Measurements from ENCODE around the gene TYK2.
A peak's percentile ranks its signal among the peaks of the same experiment; 100 is the strongest.
"Not testable (repeated sequence)": the region's sequence is repeated elsewhere in the genome, so short reads cannot be mapped to it uniquely, and the experiment has no call there.

Gene TYK2

DNA sequence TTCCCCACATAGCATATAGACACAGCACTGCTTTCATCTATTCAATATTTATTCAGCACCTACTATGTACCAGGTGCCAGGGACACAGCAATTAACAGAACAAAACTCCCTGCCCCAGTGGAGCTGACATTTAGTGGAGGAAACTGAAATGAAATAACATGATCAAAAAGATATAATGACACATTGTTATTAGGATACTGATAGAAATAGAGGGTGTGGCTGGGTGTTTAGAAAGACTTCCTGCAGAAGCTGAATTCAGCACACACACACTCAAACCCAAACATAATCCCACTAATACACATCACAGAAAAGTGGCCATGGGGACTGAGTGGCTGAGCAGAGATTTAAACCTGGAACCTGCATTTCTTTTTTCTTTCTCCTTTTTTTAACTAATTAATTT lies 26.7 kb upstream of the TYK2 start:
- Histone ChIP-seq H3K27me3 (ENCODE audit: control insufficient read depth, insufficient read depth, low read length) (0 out of 2 replicates have a peak, but pooled peaks cover 1% of the 10 kb centered on the region), H3K4me1 (ENCODE audit: control insufficient read depth, insufficient read depth, low read length) (peaks cover under 1% of the 10 kb centered on the region; the same call in 1 of the 2 replicates), H3K4me3 (ENCODE audit: low read length) (no peak overlapping the region), H3K36me3 (ENCODE audit: control insufficient read depth, insufficient read depth, low read length) (no peaks in the 10 kb centered on the region), H3K9me3 (ENCODE audit: control insufficient read depth, insufficient read depth, low read length) (no peaks in the 10 kb centered on the region), H3K27ac (ENCODE audit: low read length) (no peak overlapping the region)
- DNase-seq (ENCODE audit: low read depth, low spot score): no peak

DNA sequence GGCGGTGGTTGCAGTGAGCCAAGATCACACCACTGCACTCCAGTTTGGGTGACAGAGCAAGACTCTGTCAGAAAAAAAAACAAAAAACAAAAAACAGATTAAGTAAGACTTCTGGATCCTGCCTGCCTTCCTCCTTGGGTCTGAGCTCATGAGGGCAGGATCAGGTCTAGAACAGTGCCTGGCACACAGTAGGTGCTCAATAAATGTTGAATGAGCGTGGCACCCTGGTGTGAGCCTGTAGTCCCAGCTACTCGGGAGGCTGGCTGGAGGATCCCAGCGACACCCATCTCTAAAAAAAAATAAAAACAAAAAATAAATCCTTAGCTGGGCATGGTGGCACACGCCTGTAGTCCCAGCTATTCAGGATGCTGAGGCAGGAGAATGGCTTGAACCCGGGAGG lies 25.8 kb upstream of the TYK2 start:
- H3K9me3 ChIP-seq (ENCODE audit: control insufficient read depth, insufficient read depth, low read length): no peaks in the 10 kb centered on the region
- no CpG with 5 or more reads among the region's 6 CpGs for WGBS (ENCODE audit: insufficient coverage, insufficient read length)
- H3K4me3 ChIP-seq (ENCODE audit: low read length): no peak overlapping the region
- no peak overlapping the region for H3K27ac ChIP-seq (ENCODE audit: low read length)
- H3K36me3 ChIP-seq (ENCODE audit: control insufficient read depth, insufficient read depth, low read length): no peaks in the 10 kb centered on the region
- DNase-seq (ENCODE audit: low read depth, low spot score): no peak
- peaks cover 1% of the 10 kb centered on the region; the same call in 1 of the 2 replicates for H3K4me1 ChIP-seq (ENCODE audit: control insufficient read depth, insufficient read depth, low read length)
- H3K27me3 ChIP-seq (ENCODE audit: control insufficient read depth, insufficient read depth, low read length): 0 out of 2 replicates have a peak, but pooled peaks cover 1% of the 10 kb centered on the region

GRCh38 chr19:10404888-10405820 lies 24.8 kb upstream of the TYK2 start:
- Histone ChIP-seq H3K36me3 (ENCODE audit: control insufficient read depth, insufficient read depth, low read length) (no peaks in the 10 kb centered on the region), H3K4me3 (ENCODE audit: low read length) (peak overlapping the region; percentile 98; the same call in 1 of the 2 replicates), H3K27ac (ENCODE audit: low read length) (no peak overlapping the region), H3K9me3 (ENCODE audit: control insufficient read depth, insufficient read depth, low read length) (no peaks in the 10 kb centered on the region), H3K27me3 (ENCODE audit: control insufficient read depth, insufficient read depth, low read length) (0 out of 2 replicates have a peak, but pooled peaks cover 1% of the 10 kb centered on the region), H3K4me1 (ENCODE audit: control insufficient read depth, insufficient read depth, low read length) (peaks cover 1% of the 10 kb centered on the region; the same call in 1 of the 2 replicates)
- DNase-seq (ENCODE audit: low read depth, low spot score): no peak
- no CpG with 5 or more reads among the region's 43 CpGs for WGBS (ENCODE audit: insufficient coverage, insufficient read length)

GRCh38 chr19:10403137-10404021 lies 23.0 kb upstream of the TYK2 start, which contains the start of gene CDC37:
CDC37 (minus strand) TSS chr19:10403542; CDS start chr19:10403479, 63 bp downstream.
- Histone ChIP-seq H3K4me1 (ENCODE audit: control insufficient read depth, insufficient read depth, low read length) (peaks cover 1% of the 10 kb centered on the region; the same call in 1 of the 2 replicates), H3K9me3 (ENCODE audit: control insufficient read depth, insufficient read depth, low read length) (no peaks in the 10 kb centered on the region), H3K4me3 (ENCODE audit: low read length) (peak within 1 kb of the TSS; percentile 98), H3K27ac (ENCODE audit: low read length) (no peak within 1 kb of the TSS), H3K36me3 (ENCODE audit: control insufficient read depth, insufficient read depth, low read length) (no peaks in the 10 kb centered on the region), H3K27me3 (ENCODE audit: control insufficient read depth, insufficient read depth, low read length) (0 out of 2 replicates have a peak, but pooled peaks cover 1% of the 10 kb centered on the region)
- no CpG with 5 or more reads among the region's 69 CpGs for WGBS (ENCODE audit: insufficient coverage, insufficient read length)
- DNase-seq (ENCODE audit: low read depth, low spot score): no peak

- H3K36me3 ChIP-seq (ENCODE audit: control insufficient read depth, insufficient read depth, low read length): no peaks in the 10 kb centered on the region
- H3K27ac ChIP-seq (ENCODE audit: low read length): no peak overlapping the region
- no peak for DNase-seq (ENCODE audit: low read depth, low spot score)
- peaks cover 1% of the 10 kb centered on the region; the same call in 1 of the 2 replicates for H3K4me1 ChIP-seq (ENCODE audit: control insufficient read depth, insufficient read depth, low read length)
- no peaks in the 10 kb centered on the region for H3K9me3 ChIP-seq (ENCODE audit: control insufficient read depth, insufficient read depth, low read length)
- H3K4me3 ChIP-seq (ENCODE audit: low read length): peak overlapping the region; percentile 98; the same call in 1 of the 2 replicates
- H3K27me3 ChIP-seq (ENCODE audit: control insufficient read depth, insufficient read depth, low read length): 0 out of 2 replicates have a peak, but pooled peaks cover 1% of the 10 kb centered on the region
- WGBS (ENCODE audit: insufficient coverage, insufficient read length): no CpG with 5 or more reads among the region's 15 CpGs
These were observed 22.2 kb upstream of the TYK2 start for GRCh38 chr19:10402441-10403038.

DNA sequence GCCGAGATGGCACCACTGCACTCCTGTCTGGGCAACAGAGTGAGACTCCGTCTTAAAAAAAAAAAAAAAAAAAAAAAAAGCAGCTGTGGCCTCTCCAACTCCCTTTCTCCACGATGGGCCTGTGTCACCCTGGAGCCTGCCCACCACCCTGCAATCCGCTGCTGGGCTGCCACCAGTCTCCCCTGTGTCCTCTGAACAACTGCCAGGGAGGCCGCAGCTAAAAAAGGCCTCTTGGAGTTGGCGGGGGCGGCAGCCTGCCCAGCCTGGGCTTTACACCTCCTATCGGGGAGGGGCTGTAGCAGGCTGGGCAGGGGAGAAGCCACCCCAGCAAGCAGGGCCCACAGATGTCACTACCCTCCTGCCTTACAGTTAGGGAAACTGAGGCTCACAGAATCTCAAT lies 19.5 kb upstream of the TYK2 start:
- H3K36me3 ChIP-seq (ENCODE audit: control insufficient read depth, insufficient read depth, low read length): peaks cover 17% of the 10 kb centered on the region
- H3K4me1 ChIP-seq (ENCODE audit: control insufficient read depth, insufficient read depth, low read length): peaks cover 1% of the 10 kb centered on the region; the same call in 1 of the 2 replicates
- no peak for DNase-seq (ENCODE audit: low read depth, low spot score)
- no peaks in the 10 kb centered on the region for H3K9me3 ChIP-seq (ENCODE audit: control insufficient read depth, insufficient read depth, low read length)
- H3K27me3 ChIP-seq (ENCODE audit: control insufficient read depth, insufficient read depth, low read length): no peaks in the 10 kb centered on the region
- WGBS (ENCODE audit: insufficient coverage, insufficient read length): no CpG with 5 or more reads among the region's 8 CpGs
- no peak overlapping the region for H3K4me3 ChIP-seq (ENCODE audit: low read length)
- H3K27ac ChIP-seq (ENCODE audit: low read length): no peak overlapping the region

- DNase-seq (ENCODE audit: low read depth, low spot score); H3K4me1 ChIP-seq (ENCODE audit: control insufficient read depth, insufficient read depth, low read length); H3K27ac ChIP-seq (ENCODE audit: low read length); H3K9me3 ChIP-seq (ENCODE audit: control insufficient read depth, insufficient read depth, low read length); H3K27me3 ChIP-seq (ENCODE audit: control insufficient read depth, insufficient read depth, low read length); H3K4me3 ChIP-seq (ENCODE audit: low read length): not testable (repeated sequence)
- peaks cover 19% of the 10 kb centered on the region for H3K36me3 ChIP-seq (ENCODE audit: control insufficient read depth, insufficient read depth, low read length)
- whole genome bisulfite sequencing (ENCODE audit: insufficient coverage, insufficient read length): no CpG with 5 or more reads among the region's 8 CpGs
These were observed 19.0 kb upstream of the TYK2 start for GRCh38 chr19:10399340-10399739.

- H3K4me3 ChIP-seq (ENCODE audit: low read length): no peak overlapping the region
- H3K9me3 ChIP-seq (ENCODE audit: control insufficient read depth, insufficient read depth, low read length): no peaks in the 10 kb centered on the region
- no peak overlapping the region for H3K27ac ChIP-seq (ENCODE audit: low read length)
- peaks cover 1% of the 10 kb centered on the region; the same call in 1 of the 2 replicates for H3K4me1 ChIP-seq (ENCODE audit: control insufficient read depth, insufficient read depth, low read length)
- no peak for DNase-seq (ENCODE audit: low read depth, low spot score)
- H3K36me3 ChIP-seq (ENCODE audit: control insufficient read depth, insufficient read depth, low read length): peaks cover 19% of the 10 kb centered on the region
- no CpG with 5 or more reads among the region's 9 CpGs for WGBS (ENCODE audit: insufficient coverage, insufficient read length)
- no peaks in the 10 kb centered on the region for H3K27me3 ChIP-seq (ENCODE audit: control insufficient read depth, insufficient read depth, low read length)
These were observed 18.4 kb upstream of the TYK2 start for GRCh38 chr19:10398819-10399218.

- WGBS (ENCODE audit: insufficient coverage, insufficient read length): no CpG with 5 or more reads among the region's 24 CpGs
- no peaks in the 10 kb centered on the region for H3K4me1 ChIP-seq (ENCODE audit: control insufficient read depth, insufficient read depth, low read length)
- H3K27ac ChIP-seq (ENCODE audit: low read length): no peak overlapping the region
- no peaks in the 10 kb centered on the region for H3K27me3 ChIP-seq (ENCODE audit: control insufficient read depth, insufficient read depth, low read length)
- H3K4me3 ChIP-seq (ENCODE audit: low read length): no peak overlapping the region
- H3K36me3 ChIP-seq (ENCODE audit: control insufficient read depth, insufficient read depth, low read length): peaks cover 30% of the 10 kb centered on the region
- no peaks in the 10 kb centered on the region for H3K9me3 ChIP-seq (ENCODE audit: control insufficient read depth, insufficient read depth, low read length)
- DNase-seq (ENCODE audit: low read depth, low spot score): no peak
These were observed 15.5 kb upstream of the TYK2 start for GRCh38 chr19:10395917-10396316.

DNA sequence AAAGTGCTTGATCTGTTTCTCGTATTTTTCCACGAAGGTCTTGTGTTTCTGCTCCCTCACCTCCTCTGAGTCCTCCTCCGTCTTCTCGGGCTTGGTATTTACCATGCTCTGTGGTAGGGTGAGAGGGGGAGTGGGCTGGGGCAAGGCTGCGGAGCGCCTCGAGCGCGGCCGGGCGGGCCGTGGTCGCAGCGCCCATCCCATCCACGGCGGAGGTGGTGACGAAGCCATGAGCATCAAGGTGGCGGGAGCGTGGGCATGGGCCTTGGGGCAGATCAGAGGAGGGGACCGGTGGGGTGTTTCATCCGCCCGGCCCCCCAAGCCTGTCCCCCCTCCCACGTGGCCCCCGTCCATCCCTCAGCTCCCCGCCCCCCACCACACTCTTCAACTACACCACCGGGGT lies 15.1 kb upstream of the TYK2 start:
- no peaks in the 10 kb centered on the region for H3K27me3 ChIP-seq (ENCODE audit: control insufficient read depth, insufficient read depth, low read length)
- H3K4me1 ChIP-seq (ENCODE audit: control insufficient read depth, insufficient read depth, low read length): no peaks in the 10 kb centered on the region
- H3K4me3 ChIP-seq (ENCODE audit: low read length): no peak overlapping the region
- no peak overlapping the region for H3K27ac ChIP-seq (ENCODE audit: low read length)
- no peaks in the 10 kb centered on the region for H3K9me3 ChIP-seq (ENCODE audit: control insufficient read depth, insufficient read depth, low read length)
- peaks cover 30% of the 10 kb centered on the region for H3K36me3 ChIP-seq (ENCODE audit: control insufficient read depth, insufficient read depth, low read length)
- no peak for DNase-seq (ENCODE audit: low read depth, low spot score)
- WGBS (ENCODE audit: insufficient coverage, insufficient read length): no CpG with 5 or more reads among the region's 26 CpGs

All from iPS DF 6.9 (cell line).